ENCODE data around the gene PTPRD. TPM values are rescaled to one million over a fixed set of nuclear protein-coding genes. Genes with fewer than 3 reads are reported as not detected.
A peak's percentile ranks its signal among the peaks of the same experiment; 100 is the strongest.

PTPRD gene
- total RNA-seq, 1 experiment from 2014 or later = 32.5 TPM

GRCh38 chr9:9498846-9499245 is 1114.0 kb downstream of the PTPRD start:
- no peaks in the 10 kb centered on the region for H3K9me3 ChIP-seq (ENCODE audit: control insufficient read depth, low read depth, low read length)
- Mint-ChIP-seq H3K27ac (peak overlapping the region in 1 of 3 experiments; percentile 87; a peak in 2 of 7 replicates), H3K4me3 (no peak overlapping the region)

More at GRCh38 chr9:9498846-9499245, 1114.0 kb downstream of the PTPRD start:
- H4K5ac ChIP-seq (ENCODE audit: insufficient read length, low read depth, low read length) = no peak overlapping the region
- H2BK120ac ChIP-seq (ENCODE audit: low read depth, low read length, poor library complexity, severe bottlenecking) = no peak overlapping the region
- H2BK20ac ChIP-seq (ENCODE audit: low read depth, low read length, poor library complexity, severe bottlenecking) = no peak overlapping the region
- H3K9me3 Mint-ChIP-seq = peaks cover 16 to 18% of the 10 kb centered on the region in 2 experiments
- H3K4ac ChIP-seq (ENCODE audit: low read depth, low read length) = no peak overlapping the region
- H4K8ac ChIP-seq (replicated peaks; ENCODE audit: insufficient read length, low read depth, low read length) = no peak overlapping the region
- no peaks in the 10 kb centered on the region for H3K79me1 ChIP-seq (ENCODE audit: insufficient read depth, low read depth, low read length, poor library complexity, severe bottlenecking)
- H3K18ac ChIP-seq (ENCODE audit: insufficient read length, low read depth, low read length) = no peak overlapping the region
- H3K79me2 ChIP-seq (ENCODE audit: insufficient read depth, low read length) = no peaks in the 10 kb centered on the region
- no peaks in the 10 kb centered on the region for H3K4me1 ChIP-seq (ENCODE audit: insufficient read depth, low read length)
- DNase-seq = no peak
- no peak overlapping the region for H4K91ac ChIP-seq (ENCODE audit: insufficient read length, low read depth, low read length)
- H3K36me3 Mint-ChIP-seq (ENCODE audit: insufficient read depth in 1 of 3, low read depth in 3 of 3) = peaks cover 11 to 19% (median 14%) of the 10 kb centered on the region in 3 experiments
- no peak overlapping the region for H3T11ph ChIP-seq (ENCODE audit: low read length)
- H3K27me3 ChIP-seq (ENCODE audit: insufficient read depth, low read length) = no peaks in the 10 kb centered on the region
- H2BK15ac ChIP-seq (ENCODE audit: low read depth, low read length) = no peak overlapping the region
- TF ChIP-seq CTCF (conservative IDR thresholded peaks at IDR 0.05) = no peak
- no peak overlapping the region for H3K27ac ChIP-seq (ENCODE audit: insufficient read length, low read depth, low read length)
- no peak overlapping the region for H3K9ac ChIP-seq (ENCODE audit: extremely low read depth, insufficient read length, low read length)
- no peak overlapping the region for H2AK5ac ChIP-seq (ENCODE audit: insufficient read length, low read length)
- H3K23me2 ChIP-seq (ENCODE audit: insufficient read length, low read depth, low read length, poor library complexity, severe bottlenecking) = no peaks in the 10 kb centered on the region
- 0 out of 4 replicates have a peak, but pooled peaks cover 0 to 4% of the 10 kb centered on the region in 2 experiments for H3K4me1 Mint-ChIP-seq
- H2BK12ac ChIP-seq (ENCODE audit: insufficient read length, low read depth, low read length) = no peak overlapping the region
- H3K4me2 ChIP-seq (ENCODE audit: insufficient read depth, insufficient read length, low read length) = no peak overlapping the region
- H4K20me1 ChIP-seq (ENCODE audit: control insufficient read depth, insufficient read depth, insufficient read length) = no peaks in the 10 kb centered on the region
- no peak overlapping the region for H3K56ac ChIP-seq (ENCODE audit: insufficient read length, low read depth, low read length)
- no peak overlapping the region for H3K14ac ChIP-seq (ENCODE audit: insufficient read depth, low read length)
- no peaks in the 10 kb centered on the region for H3K27me3 Mint-ChIP-seq (ENCODE audit: low read depth)
- H2AFZ ChIP-seq (ENCODE audit: low read length) = no peak overlapping the region
- no peak overlapping the region for H3K23ac ChIP-seq (ENCODE audit: insufficient read length, low read depth, low read length)
- no peak overlapping the region for H2BK5ac ChIP-seq (ENCODE audit: insufficient read length, low read length)
- WGBS (ENCODE audit: extremely low coverage, insufficient read length, low lambda C conversion rate) = no CpG with 5 or more reads among the region's 2 CpGs

All from H9 (cell line).